H1 (cell line): Measurements from ENCODE around the gene NRSN2. TPM values are rescaled to one million over a fixed set of nuclear protein-coding genes. Genes with fewer than 3 reads are reported as not detected.
A peak's percentile ranks its signal among the peaks of the same experiment; 100 is the strongest.

ENCODE experiments used
- CTCF ChIA-PET: fragments of 300-600 bp; sonication (Branson Sonifier 250); formaldehyde crosslinking; loops from one replicate; lab custom pipeline; 2021; ENCODE audit not compliant: partially characterized antibody; lab: Charles Lee
- POLR2A ChIA-PET: fragments of 300-600 bp; sonication (Branson Sonifier 250); formaldehyde crosslinking; loops from one replicate; lab custom pipeline; 2021; ENCODE audit warnings: inconsistent platforms; ENCODE audit not compliant: partially characterized antibody; lab: Charles Lee
- DNase-seq, 2 experiments: peaks; one replicate each; pipeline versions ENCODE4 v3.0.0 to v3.0.0-alpha.2; 2010 to 2022; ENCODE audit warnings: low spot score in 2 of 2, low read depth in 1 of 2, mixed read lengths in 1 of 2
- FAIRE-seq: peaks from 2 replicates; lab custom pipeline; 2011; peaks lifted over from hg19 to GRCh38; lab: Jason Lieb, UNC
- H2AFZ ChIP-seq: 2 replicates; pipeline ENCODE4 v1.8.1; 2012; ENCODE audit warnings: low read length, inconsistent platforms
- H2AK5ac ChIP-seq: 2 replicates; pipeline ENCODE4 v1.6.1; 2013; ENCODE audit warnings: low read depth, low read length
- H2BK120ac ChIP-seq: replicated peaks from 2 replicates; pipeline ENCODE3; 2013; ENCODE audit warnings: low read depth, low read length, inconsistent platforms
- H2BK12ac ChIP-seq: 2 replicates; pipeline ENCODE4 v1.6.1; 2013; ENCODE audit warnings: low read depth, low read length
- H2BK15ac ChIP-seq: 2 replicates; pipeline ENCODE4 v1.6.1; 2013; ENCODE audit warnings: low read length
- H2BK20ac ChIP-seq: 2 replicates; pipeline ENCODE4 v1.6.1; 2013; ENCODE audit warnings: low read length
- H2BK5ac ChIP-seq: 2 replicates; pipeline ENCODE4 v1.6.1; 2013; ENCODE audit warnings: low read depth, low read length
- H3K14ac ChIP-seq: 2 replicates; pipeline ENCODE4 v1.6.1; 2013; ENCODE audit warnings: inconsistent platforms; ENCODE audit not compliant: insufficient read length
- H3K18ac ChIP-seq: 2 replicates; pipeline ENCODE4 v1.6.1; 2013; ENCODE audit warnings: low read length; ENCODE audit errors: extremely low read depth
- H3K23ac ChIP-seq: 2 replicates; pipeline ENCODE4 v1.6.1; 2013; ENCODE audit warnings: inconsistent platforms; ENCODE audit not compliant: insufficient read length
- H3K23me2 ChIP-seq: 2 replicates; pipeline ENCODE4 v1.6.1; 2013; ENCODE audit warnings: low read depth, low read length
- H3K27ac ChIP-seq: 2 replicates; pipeline ENCODE4 v1.6.1; 2011; ENCODE audit warnings: low read depth, low read length, inconsistent platforms
- H3K27me3 ChIP-seq, 4 experiments: replicated peaks in 1 of 4; 1 replicate in 1 of 4; 2 replicates in 3 of 4; pipeline versions ENCODE4 v1.6.1 to v1.8.1; 2011 to 2013; ENCODE audit warnings: low read length in 3 of 4, mild to moderate bottlenecking in 3 of 4, inconsistent platforms in 2 of 4, mixed read lengths in 2 of 4, moderate library complexity in 1 of 4; ENCODE audit not compliant: control insufficient read depth in 3 of 4, insufficient read depth in 3 of 4; ENCODE audit errors: extremely low read depth in 1 of 4
- H3K36me3 ChIP-seq, 4 experiments: 2 replicates each; pipeline versions ENCODE4 v1.6.1 to v1.8.1; 2011 to 2013; ENCODE audit warnings: mild to moderate bottlenecking in 4 of 4, low read length in 3 of 4, moderate library complexity in 2 of 4, control low read depth in 1 of 4, inconsistent platforms in 1 of 4; ENCODE audit not compliant: insufficient read depth in 4 of 4, control insufficient read depth in 2 of 4
- H3K4ac ChIP-seq: replicated peaks from 2 replicates; pipeline ENCODE3; 2013; ENCODE audit warnings: low read length, low read depth, mixed read lengths, inconsistent platforms; ENCODE audit not compliant: insufficient read length
- H3K4me1 ChIP-seq, 4 experiments: replicated peaks in 1 of 4; 1 replicate in 1 of 4; 2 replicates in 3 of 4; pipeline versions ENCODE4 v1.6.1 to v1.8.1; 2011 to 2013; ENCODE audit warnings: low read length in 3 of 4, inconsistent platforms in 2 of 4, mixed read lengths in 1 of 4; ENCODE audit not compliant: insufficient read depth in 4 of 4, control insufficient read depth in 3 of 4
- H3K4me2 ChIP-seq, 2 experiments: 2 replicates each; pipeline versions ENCODE4 v1.6.1 to v1.8.1; 2011 to 2013; ENCODE audit warnings: low read depth in 2 of 2, low read length in 2 of 2, control low read depth in 1 of 2, inconsistent platforms in 1 of 2, mild to moderate bottlenecking in 1 of 2; ENCODE audit not compliant: insufficient read depth in 1 of 2
- H3K4me3 ChIP-seq, 4 experiments: fragments of 200-600, 300-600 bp in 1 of 4; sonication (generic), shearing (Covaris generic), sonication (Bioruptor Twin) in 1 of 4; 2 replicates each; pipeline versions ENCODE4 v1.5.1 to v1.8.1; 2011 to 2016; ENCODE audit warnings: low read length in 4 of 4, low read depth in 3 of 4, control low read depth in 2 of 4, inconsistent platforms in 2 of 4, mild to moderate bottlenecking in 2 of 4, mixed read lengths in 1 of 4, moderate library complexity in 1 of 4; ENCODE audit not compliant: insufficient read depth in 2 of 4; ENCODE audit errors: extremely low read depth in 1 of 4
- H3K56ac ChIP-seq: replicated peaks from 2 replicates; pipeline ENCODE3; 2013; ENCODE audit warnings: low read depth, mild to moderate bottlenecking, mixed read lengths, low read length, inconsistent platforms; ENCODE audit not compliant: insufficient read length
- H3K79me1 ChIP-seq: 2 replicates; pipeline ENCODE4 v1.6.1; 2013; ENCODE audit warnings: low read depth, low read length, control low read depth
- H3K79me2 ChIP-seq, 2 experiments: 2 replicates each; pipeline versions ENCODE4 v1.6.1 to v1.8.1; 2012 to 2013; ENCODE audit warnings: low read length in 2 of 2, mild to moderate bottlenecking in 2 of 2, inconsistent platforms in 1 of 2; ENCODE audit not compliant: insufficient read depth in 2 of 2, control insufficient read depth in 1 of 2
- H3K9ac ChIP-seq, 4 experiments: replicated peaks in 1 of 4; 1 replicate in 1 of 4; 2 replicates in 3 of 4; pipeline versions ENCODE4 v1.6.1 to v1.8.1; 2011 to 2013; ENCODE audit warnings: low read depth in 3 of 4, low read length in 3 of 4, control low read depth in 2 of 4, mild to moderate bottlenecking in 2 of 4, moderate library complexity in 2 of 4, inconsistent platforms in 1 of 4; ENCODE audit errors: extremely low read depth in 1 of 4
- H3K9me3 ChIP-seq, 2 experiments: 2 replicates each; pipeline versions ENCODE4 v1.6.1 to v1.8.1; 2012 to 2013; ENCODE audit warnings: mild to moderate bottlenecking in 2 of 2, moderate library complexity in 2 of 2, control low read depth in 1 of 2, inconsistent platforms in 1 of 2, low read depth in 1 of 2, low read length in 1 of 2, mixed read lengths in 1 of 2; ENCODE audit not compliant: insufficient read depth in 2 of 2
- H4K20me1 ChIP-seq, 2 experiments: replicated peaks in 1 of 2; 2 replicates each; pipeline versions ENCODE3 to v1.8.1; 2011 to 2013; ENCODE audit warnings: inconsistent platforms in 2 of 2, low read length in 2 of 2, mild to moderate bottlenecking in 1 of 2; ENCODE audit not compliant: insufficient read depth in 2 of 2, control insufficient read depth in 1 of 2
- H4K5ac ChIP-seq: 2 replicates; pipeline ENCODE4 v1.6.1; 2013; ENCODE audit warnings: low read length, low read depth, mixed read lengths, inconsistent platforms; ENCODE audit not compliant: insufficient read length
- H4K8ac ChIP-seq: 2 replicates; pipeline ENCODE4 v1.8.0; 2013; ENCODE audit warnings: mild to moderate bottlenecking, moderate library complexity, low read length, inconsistent platforms; ENCODE audit not compliant: insufficient read depth; ENCODE audit errors: extremely low read depth
- H4K91ac ChIP-seq: replicated peaks from 2 replicates; pipeline ENCODE3; 2013; ENCODE audit warnings: low read length, mixed read lengths, inconsistent platforms; ENCODE audit not compliant: insufficient read length
- BACH1 ChIP-seq: IDR thresholded peaks from 2 replicates; pipeline ENCODE4 v1.6.1; 2012; ENCODE audit warnings: low read length, improper control_type of control experiment
- JUN ChIP-seq: IDR thresholded peaks from 2 replicates; pipeline ENCODE4 v1.6.1; 2011; ENCODE audit warnings: low read depth, mild to moderate bottlenecking, improper control_type of control experiment, low read length
- KDM1A ChIP-seq: fragments of 200-600, 300-600 bp; sonication (generic); IDR thresholded peaks from 2 replicates; pipeline ENCODE4 v1.7.1; 2016; ENCODE audit warnings: mild to moderate bottlenecking, low read length, borderline replicate concordance
- MAFK ChIP-seq: IDR thresholded peaks from 2 replicates; pipeline ENCODE4 v1.6.1; 2012; ENCODE audit warnings: low read depth, mild to moderate bottlenecking, improper control_type of control experiment, low read length
- WGBS, 2 experiments: shearing (Covaris generic) in 1 of 2; methylation state at CpG; one replicate each; pipeline versions ENCODE4 v1.1.6 to v1.1.7; 2013 to 2015; ENCODE audit warnings: low lambda C conversion rate in 2 of 2, mixed read lengths in 2 of 2, inconsistent platforms in 1 of 2, low coverage in 1 of 2, missing lambda C conversion rate in 1 of 2; ENCODE audit not compliant: insufficient replicate concordance in 2 of 2, insufficient coverage in 1 of 2, insufficient read length in 1 of 2; ENCODE audit errors: extremely low coverage in 1 of 2, missing lambda C conversion rate in 1 of 2; 5-methylcytosine and 5-hydroxymethylcytosine counted together
- polyA plus RNA-seq, 7 experiments: library from polyadenylated mRNA; depleted of rRNA in 3 of 7; stranded (reverse) in 5 of 7; unstranded in 2 of 7; fragments of >200 nt in 5 of 7; fragments of 200-250 nt in 2 of 7; gene quantifications; 1 replicate in 5 of 7; 2 replicates in 1 of 7; 4 replicates in 1 of 7; pipeline versions ENCODE4 v1.2.1 to v1.2.3, GENCODE V29; 2011 to 2013; ENCODE audit warnings: missing spikeins in 2 of 7, mixed read lengths in 2 of 7
- total RNA-seq: library from RNA; stranded (reverse); fragmentation: NEBNext Ultra II Directional; extraction: Animal tissue kit (Norgen Biotek cat#: 25700); gene quantifications from 2 replicates; pipeline ENCODE4 v1.2.1, GENCODE V29; 2021

Gene NRSN2
- total and polyA plus RNA-seq, 2 of the 8 experiments (the other 6 are each of a cell fraction or from before 2014, with no cell fraction given), result 19.4 to 33.3 TPM

- no peak overlapping the region for H2AK5ac ChIP-seq
- no peaks in the 10 kb centered on the region; a peak in 1 of 4 replicates for H3K79me2 ChIP-seq
- H3K4me1 ChIP-seq, result no peaks in the 10 kb centered on the region; a peak in 2 of 7 replicates
- no peak overlapping the region for H4K91ac ChIP-seq
- ChIA-PET CTCF (interaction anchor here (0.5 to 4.4 kb wide), 3 partner anchors 11 to 67 kb away, joined by 3 to 28 read pairs (median 6); no protein-coding TSS in a partner anchor), POLR2A (interaction anchor here (1.3 to 14.7 kb wide), 4 partner anchors 7 to 31 kb away, joined by 4 to 172 read pairs (median 31); partner anchors contain the start of gene TRIB3)
- H3K4me3 ChIP-seq, result no peak overlapping the region
- no peak overlapping the region for H3K56ac ChIP-seq
- H3K23me2 ChIP-seq, result no peaks in the 10 kb centered on the region
- no peak overlapping the region for H3K9ac ChIP-seq
- no peaks in the 10 kb centered on the region for H3K79me1 ChIP-seq
- H2BK120ac ChIP-seq, result no peak overlapping the region
- H2BK15ac ChIP-seq, result no peak overlapping the region
- H3K27me3 ChIP-seq, result no peaks in the 10 kb centered on the region; a peak in 1 of 7 replicates
- no peak overlapping the region for H3K4me2 ChIP-seq
- H2AFZ ChIP-seq, result no peak overlapping the region
- peak; percentile 28; the same call in 1 of the 2 replicates for TF ChIP-seq KDM1A
- TF ChIP-seq BACH1, result peak; percentile 98
- TF ChIP-seq MAFK, result peak; percentile 90
- TF ChIP-seq JUN, result no peak
- no peak overlapping the region for H2BK5ac ChIP-seq
- FAIRE-seq (no peak), DNase-seq (no peak)
- no peak overlapping the region for H4K8ac ChIP-seq
- H3K27ac ChIP-seq, result no peak overlapping the region
- no peak overlapping the region for H4K5ac ChIP-seq
- no peak overlapping the region for H2BK20ac ChIP-seq
- no peaks in the 10 kb centered on the region for H4K20me1 ChIP-seq
- no peak overlapping the region for H3K23ac ChIP-seq
- no peak overlapping the region for H3K4ac ChIP-seq
- 93% methylated on average over 9 of the region's 9 CpGs; no CpG with 5 or more reads in 1 of the 2 experiments for WGBS, 2 experiments
- H2BK12ac ChIP-seq, result peak overlapping the region; percentile 64; the same call in 1 of the 2 replicates
- no peak overlapping the region for H3K18ac ChIP-seq
- no peaks in the 10 kb centered on the region; a peak in 1 of 8 replicates for H3K36me3 ChIP-seq
- no peak overlapping the region for H3K14ac ChIP-seq
- H3K9me3 ChIP-seq, result no peaks in the 10 kb centered on the region
Measured at GRCh38 chr20:364905-365794, 18.2 kb downstream of the NRSN2 start.
